Erythroblast (primary cell): ENCODE measurements around the gene COX6A2.
A peak's percentile ranks its signal among the peaks of the same experiment; 100 is the strongest.

Source experiments
- DNase-seq, 2 experiments: peaks; one replicate each; lab custom pipeline; 2025; lab: John Stamatoyannopoulos, UW
- GATA1 ChIP-seq: IDR thresholded peaks from 2 replicates; pipeline ENCODE4 v1.6.1; 2011; ENCODE audit warnings: low read depth, mild to moderate bottlenecking, control low read depth, low read length, moderate library complexity
- POLR2A ChIP-seq: IDR thresholded peaks from 2 replicates; pipeline ENCODE4 v1.6.1; 2011; ENCODE audit warnings: mild to moderate bottlenecking, low read length

The COX6A2 gene

DNA sequence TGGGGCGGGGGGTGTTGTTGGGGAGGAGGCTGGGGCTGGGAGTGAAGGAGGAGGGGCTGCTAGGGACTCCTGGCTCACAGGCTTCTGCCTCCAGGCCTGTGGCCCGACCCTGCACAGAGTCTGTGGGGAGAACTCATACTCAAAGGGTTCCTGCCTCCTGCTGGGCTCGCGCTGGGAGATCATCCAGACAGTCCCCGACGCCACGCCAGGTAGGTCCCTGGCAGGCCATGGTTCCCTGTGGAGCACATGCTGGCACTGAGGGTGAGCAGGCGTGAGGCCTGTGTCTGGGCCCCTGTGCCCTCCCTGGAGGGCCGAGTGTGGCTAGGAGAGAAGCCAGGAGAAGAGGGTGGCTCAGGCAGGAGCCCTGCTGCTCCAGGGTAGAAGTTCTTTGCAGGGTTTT is 30.5 kb downstream of the COX6A2 start:
- DNase-seq: no peak
- no peak for TF ChIP-seq POLR2A
- no peak for TF ChIP-seq GATA1

GRCh38 chr16:31397096-31397660 is 31.0 kb downstream of the COX6A2 start:
- TF ChIP-seq GATA1: no peak
- no peak for TF ChIP-seq POLR2A
- DNase-seq: no peak

- TF ChIP-seq GATA1 (no peak), POLR2A (no peak)
- no peak for DNase-seq
These were observed 32.5 kb downstream of the COX6A2 start for GRCh38 chr16:31395647-31396046.

- no peak for DNase-seq
- TF ChIP-seq GATA1 (no peak), POLR2A (no peak)
These were observed 35.1 kb downstream of the COX6A2 start, which contains the start of gene ITGAD for GRCh38 chr16:31393056-31393455. Gene ITGAD, plus strand, starts transcription at chr16:31393335. Its CDS starts 26 bp downstream, at chr16:31393361.

- DNase-seq: no peak
- TF ChIP-seq POLR2A: no peak
- TF ChIP-seq GATA1: no peak
These were observed 37.6 kb downstream of the COX6A2 start for GRCh38 chr16:31390504-31391041.

GRCh38 chr16:31388535-31388934 is 39.6 kb downstream of the COX6A2 start:
- TF ChIP-seq POLR2A (no peak), GATA1 (no peak)
- DNase-seq: no peak

GRCh38 chr16:31386157-31386984 is 41.8 kb downstream of the COX6A2 start:
- DNase-seq: no peak
- TF ChIP-seq POLR2A (no peak), GATA1 (no peak)

GRCh38 chr16:31385680-31386079 is 42.5 kb downstream of the COX6A2 start:
- DNase-seq: no peak
- no peak for TF ChIP-seq GATA1
- no peak for TF ChIP-seq POLR2A

DNA sequence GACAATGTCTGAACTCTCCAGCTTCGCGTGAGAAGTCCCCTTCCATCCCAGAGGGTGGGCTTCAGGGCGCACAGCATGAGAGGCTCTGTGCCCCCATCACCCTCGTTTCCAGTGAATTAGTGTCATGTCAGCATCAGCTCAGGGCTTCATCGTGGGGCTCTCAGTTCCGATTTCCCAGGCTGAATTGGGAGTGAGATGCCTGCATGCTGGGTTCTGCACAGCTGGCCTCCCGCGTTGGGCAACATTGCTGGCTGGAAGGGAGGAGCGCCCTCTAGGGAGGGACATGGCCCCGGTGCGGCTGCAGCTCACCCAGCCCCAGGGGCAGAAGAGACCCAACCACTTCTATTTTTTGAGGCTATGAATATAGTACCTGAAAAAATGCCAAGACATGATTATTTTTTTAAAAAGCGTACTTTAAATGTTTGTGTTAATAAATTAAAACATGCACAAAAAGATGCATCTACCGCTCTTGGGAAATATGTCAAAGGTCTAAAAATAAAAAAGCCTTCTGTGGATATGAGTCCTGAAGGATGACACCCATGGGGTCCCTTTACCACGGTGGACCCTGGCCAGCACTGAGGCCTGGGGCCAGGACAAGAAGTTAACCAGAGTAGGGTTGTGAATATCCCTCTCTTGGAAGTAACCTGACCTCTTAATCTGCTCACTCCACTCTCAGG is 45.5 kb downstream of the COX6A2 start:
- TF ChIP-seq POLR2A (no peak), GATA1 (no peak)
- DNase-seq: peak; percentile 56 to 72

- TF ChIP-seq POLR2A: no peak
- no peak for TF ChIP-seq GATA1
- no peak for DNase-seq
These were observed 48.0 kb downstream of the COX6A2 start for GRCh38 chr16:31380201-31380600.
